ENCODE measurements around the gene EXPH5.

The EXPH5 gene

DNA sequence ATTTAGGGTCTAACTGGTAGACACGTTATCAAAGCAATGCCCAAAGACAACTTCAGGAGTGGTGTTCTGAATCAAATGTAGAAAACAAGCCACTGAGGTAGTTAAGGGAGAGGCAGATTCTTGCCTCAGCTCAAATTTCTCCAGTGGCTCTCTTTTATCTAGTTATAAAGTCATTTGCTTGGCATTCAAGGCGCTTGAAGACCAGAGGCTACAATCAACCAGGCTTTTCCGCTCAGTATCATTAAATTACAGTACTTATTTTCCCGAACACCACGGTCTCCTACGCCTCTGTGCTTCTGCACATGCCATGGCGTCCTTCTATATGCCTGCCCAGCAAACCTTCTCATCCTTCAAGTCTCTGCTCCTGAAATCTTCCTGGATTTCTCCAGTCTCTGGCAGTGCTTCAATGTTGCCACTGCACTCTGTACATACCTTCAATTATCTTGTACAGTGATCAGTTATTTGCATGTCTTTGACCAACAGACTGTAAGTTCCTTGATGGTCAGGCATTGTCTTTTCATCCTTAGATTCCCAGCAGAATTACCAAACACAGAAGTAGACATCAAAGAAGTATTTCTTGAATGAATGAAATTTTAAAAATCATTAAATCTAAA lies 96.8 kb downstream of the EXPH5 start:
- in situ Hi-C loops (cut with MboI; ENCODE audit: low pct_unique_long_range_greater_than_20kb, low sequenced_read_pairs): no loop called here
- DNase-seq: peak; percentile 8

DNA sequence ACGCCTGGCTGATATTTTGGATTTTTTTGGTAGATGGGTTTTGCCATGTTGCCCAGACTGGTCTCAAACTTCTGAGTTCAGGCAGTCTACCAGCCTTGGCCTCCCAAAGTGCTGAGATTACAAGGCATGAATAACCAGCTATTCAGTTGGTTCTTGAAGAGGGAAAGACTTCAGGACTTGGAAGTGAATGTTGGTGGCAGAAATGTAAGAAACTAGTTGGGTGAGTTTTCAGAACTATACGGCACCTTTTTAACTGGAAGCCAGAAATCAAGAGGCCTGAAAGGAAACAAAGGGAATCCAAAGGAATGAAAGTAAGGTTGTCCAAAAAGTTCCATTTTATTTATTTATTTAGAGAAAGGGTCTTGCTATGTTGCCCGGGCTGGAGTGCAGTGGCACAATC lies 98.2 kb downstream of the EXPH5 start:
- in situ Hi-C loops (cut with MboI; ENCODE audit: low pct_unique_long_range_greater_than_20kb, low sequenced_read_pairs): no loop called here
- DNase-seq: no peak

DNA sequence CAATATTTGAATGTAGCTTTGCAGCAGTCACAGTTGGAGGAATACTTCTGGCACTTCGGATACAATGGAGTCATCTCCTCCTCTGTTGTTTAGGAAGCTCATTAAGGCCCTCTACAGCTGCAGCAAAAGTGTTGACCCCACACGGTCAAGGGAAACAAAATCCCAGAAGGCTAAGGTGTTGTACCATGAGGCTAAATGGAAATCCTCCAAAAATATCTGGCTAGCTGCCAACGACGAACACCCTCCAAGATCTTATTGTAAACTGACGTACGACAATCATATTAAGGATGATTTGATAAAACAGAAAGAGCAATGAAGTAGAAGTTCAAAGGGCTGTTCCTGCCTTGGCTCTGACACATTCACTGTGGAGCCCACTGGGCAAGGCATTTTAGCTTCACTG lies 99.4 kb downstream of the EXPH5 start:
- in situ Hi-C loops (cut with MboI; ENCODE audit: low pct_unique_long_range_greater_than_20kb, low sequenced_read_pairs): no loop called here
- DNase-seq: no peak

DNA sequence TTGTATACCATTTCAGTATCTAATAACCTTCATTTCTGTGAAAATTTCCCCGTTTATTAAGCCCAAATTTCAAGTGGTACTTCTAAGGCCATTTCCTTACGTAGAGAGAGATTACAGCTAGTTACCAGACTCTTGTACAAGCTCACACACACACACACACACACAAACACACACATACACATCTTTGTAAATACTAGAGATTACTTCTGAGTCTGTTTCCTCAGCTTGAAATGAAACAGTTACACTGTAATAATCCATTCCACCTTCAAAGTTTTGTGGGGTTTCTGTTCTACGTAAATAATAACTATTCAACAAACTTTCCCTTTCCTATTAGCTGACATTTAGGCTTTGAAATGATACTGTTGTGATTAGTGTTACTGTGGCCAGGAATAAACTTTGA lies 101.6 kb downstream of the EXPH5 start:
- DNase-seq: no peak
- in situ Hi-C loops (cut with MboI; ENCODE audit: low pct_unique_long_range_greater_than_20kb, low sequenced_read_pairs): no loop called here

DNA sequence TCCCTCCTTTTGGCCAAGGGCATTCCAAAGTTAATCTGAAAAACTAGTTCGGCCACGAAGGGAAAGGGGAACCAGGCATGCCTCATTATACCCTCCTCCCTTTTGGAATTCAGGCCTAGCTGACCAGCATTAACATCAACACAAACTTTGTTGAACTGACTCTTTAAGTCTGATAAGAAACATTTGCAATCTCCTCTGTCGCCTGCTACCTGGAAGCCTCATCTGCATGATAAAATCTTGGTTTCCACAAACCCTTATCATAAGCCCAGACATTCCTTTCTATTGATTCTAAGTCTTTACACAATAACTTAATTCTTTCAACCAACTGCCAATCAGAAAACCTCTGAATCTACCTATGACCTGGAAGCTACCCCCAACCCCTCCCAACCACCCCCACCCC lies 106.7 kb downstream of the EXPH5 start:
- DNase-seq: no peak
- in situ Hi-C loops (cut with MboI; ENCODE audit: low pct_unique_long_range_greater_than_20kb, low sequenced_read_pairs): no loop called here

DNA sequence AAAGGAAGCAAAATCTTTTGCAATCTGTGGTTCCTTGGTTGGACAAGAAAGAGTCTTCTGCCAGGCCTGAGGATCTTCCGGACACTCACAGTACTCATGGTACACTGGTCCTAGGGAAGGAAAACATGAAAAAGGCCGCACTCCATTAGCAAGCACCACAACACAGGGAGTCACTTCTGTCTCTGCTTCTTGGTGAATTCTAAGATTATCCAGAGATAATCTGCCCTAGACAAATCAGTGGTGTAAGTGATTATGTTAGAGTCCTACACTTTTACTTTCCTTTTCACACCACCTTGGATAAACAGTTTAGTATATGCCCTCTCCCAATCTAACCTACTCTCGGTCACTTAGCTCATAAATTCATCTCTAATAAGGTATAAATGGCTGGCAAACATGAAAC lies 107.2 kb downstream of the EXPH5 start:
- in situ Hi-C loops (cut with MboI; ENCODE audit: low pct_unique_long_range_greater_than_20kb, low sequenced_read_pairs): no loop called here
- no peak for DNase-seq

DNA sequence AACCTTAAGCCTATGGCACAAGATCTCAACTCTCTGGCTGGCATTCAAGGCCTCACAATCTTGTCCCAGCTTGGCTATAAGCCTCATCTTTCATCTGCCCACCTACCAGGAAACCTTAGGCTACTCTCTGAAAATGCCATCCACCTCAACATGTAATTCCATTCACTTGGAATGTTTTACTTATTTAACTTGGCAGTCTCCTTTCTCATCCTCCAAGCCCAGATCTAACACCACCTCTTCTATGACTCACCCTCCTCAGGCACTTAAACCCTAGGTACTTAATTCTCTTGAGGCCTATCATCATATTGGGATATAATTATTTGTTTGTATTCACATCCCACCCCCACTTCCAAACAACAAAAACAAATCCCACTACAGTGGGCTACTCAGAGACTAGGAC lies 110.4 kb downstream of the EXPH5 start:
- DNase-seq: no peak
- in situ Hi-C loops (cut with MboI; ENCODE audit: low pct_unique_long_range_greater_than_20kb, low sequenced_read_pairs): no loop called here

DNA sequence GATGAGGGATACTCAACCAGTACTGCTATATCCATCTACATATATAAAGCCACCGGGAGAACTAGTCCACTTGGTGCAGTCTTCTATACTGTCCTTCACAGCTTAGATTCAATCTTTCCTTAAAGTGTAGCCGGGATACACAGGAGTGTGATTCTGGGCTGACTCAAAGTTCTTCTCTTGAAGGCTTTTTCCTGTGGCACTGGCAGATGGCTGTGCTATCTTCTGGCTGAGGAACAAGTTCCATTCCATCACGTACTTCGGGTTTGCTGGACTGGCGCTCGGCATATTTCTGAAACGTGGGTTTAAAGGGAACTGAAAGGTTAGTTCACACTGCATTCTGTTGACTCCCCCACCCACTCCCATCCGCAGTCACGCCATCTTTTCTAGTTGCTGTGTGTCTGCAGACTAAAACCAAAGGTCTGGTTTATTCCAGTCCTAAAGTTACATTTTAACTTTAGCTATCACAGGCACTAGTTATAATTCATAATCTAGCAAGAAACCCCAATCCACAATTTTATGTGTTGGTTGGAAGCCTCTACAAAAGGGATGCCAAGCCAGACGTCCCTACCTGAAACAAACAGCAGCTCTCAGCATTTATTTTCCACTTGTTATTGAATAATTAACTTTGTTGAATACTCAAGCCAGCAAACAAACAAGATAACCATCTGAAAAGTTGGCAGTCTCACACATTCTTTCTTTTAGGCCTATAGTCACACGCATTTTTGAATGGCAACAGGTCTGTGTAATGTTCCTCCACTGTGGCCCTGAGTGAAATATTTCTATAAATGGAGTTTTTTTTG lies 118.7 kb downstream of the EXPH5 start:
- in situ Hi-C loops (cut with MboI; ENCODE audit: low pct_unique_long_range_greater_than_20kb, low sequenced_read_pairs): no loop called here
- DNase-seq: no peak

DNA sequence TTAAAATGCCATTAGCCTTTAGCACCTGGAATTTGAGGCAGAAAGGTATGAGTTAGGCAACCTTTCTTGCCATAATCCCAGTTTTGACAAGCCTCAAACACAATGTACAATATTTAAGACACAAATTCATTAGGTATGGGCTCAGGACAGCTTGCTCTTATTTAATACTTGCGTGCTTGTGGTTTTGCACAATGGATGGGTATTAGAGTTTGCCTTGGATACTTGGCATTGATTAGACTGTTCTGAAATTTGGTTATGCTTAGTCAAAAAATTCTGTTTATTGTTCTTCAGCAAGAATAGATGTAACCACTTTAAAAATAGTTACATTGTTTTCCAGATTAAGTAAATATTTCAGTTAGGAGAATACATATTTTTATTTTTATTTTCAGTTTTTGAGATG lies 120.9 kb downstream of the EXPH5 start:
- in situ Hi-C loops (cut with MboI; ENCODE audit: low pct_unique_long_range_greater_than_20kb, low sequenced_read_pairs): no loop called here
- DNase-seq: no peak

DNA sequence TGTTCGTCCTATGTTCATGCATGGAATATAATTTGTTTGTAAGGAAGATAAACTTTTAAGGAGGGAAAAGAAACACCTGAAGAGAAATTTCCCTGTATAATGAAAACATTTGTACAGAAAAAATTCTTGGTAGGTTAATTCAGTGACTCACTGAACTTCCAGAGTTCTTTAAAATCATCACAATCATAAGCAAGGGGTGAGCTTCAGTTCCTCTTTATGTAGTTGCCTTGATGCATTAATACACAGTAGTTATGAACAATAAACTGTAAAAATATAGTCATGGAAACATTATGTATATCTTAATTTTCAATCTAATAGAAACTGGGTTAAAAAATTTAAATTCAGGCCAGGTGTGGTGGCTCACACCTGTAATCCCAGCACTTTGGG lies 125.1 kb downstream of the EXPH5 start:
- in situ Hi-C loops (cut with MboI; ENCODE audit: low pct_unique_long_range_greater_than_20kb, low sequenced_read_pairs): no loop called here
- no peak for DNase-seq

DNA sequence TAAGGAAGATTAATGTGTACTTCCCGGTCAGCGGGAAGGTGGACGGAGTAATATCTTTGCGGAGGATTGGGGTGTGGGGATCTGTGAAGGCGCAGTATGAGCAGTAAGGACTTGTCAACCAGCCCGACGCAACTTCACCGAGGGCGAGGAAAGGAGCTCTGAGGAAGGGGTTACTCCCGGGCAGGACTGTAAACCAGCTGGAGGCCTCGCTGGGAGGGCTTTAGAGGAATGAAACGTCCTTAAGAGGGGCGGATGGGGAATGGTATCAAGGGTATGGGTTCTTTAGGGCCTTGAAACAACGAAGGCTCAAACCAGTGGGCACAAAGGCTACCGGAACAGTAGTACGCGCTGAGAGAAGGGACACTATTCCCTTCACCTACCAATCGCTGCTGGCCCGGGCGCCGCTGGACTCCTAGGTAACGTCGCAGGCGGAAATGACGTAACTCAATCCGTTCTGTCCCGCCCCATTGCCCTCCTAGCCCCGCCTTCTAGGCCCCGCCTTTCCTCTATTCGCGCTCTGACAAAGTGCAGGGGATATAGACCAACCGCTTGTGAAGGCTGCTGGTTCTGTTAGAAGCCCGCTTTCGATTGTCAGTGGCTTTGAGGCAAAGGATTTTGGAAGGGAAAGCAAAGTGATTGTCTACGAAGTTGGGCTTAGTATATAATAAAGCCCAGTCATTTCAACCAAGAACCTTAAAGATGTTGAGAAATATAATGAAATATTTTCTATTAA lies 126.3 kb downstream of the EXPH5 start, which contains the start of gene C11orf65:
Gene C11orf65, minus strand, starts transcription at position 439 of the 733 bp plus-strand sequence. CDS start 5,970 bp downstream, outside the sequence.
- in situ Hi-C loops (cut with MboI; ENCODE audit: low pct_unique_long_range_greater_than_20kb, low sequenced_read_pairs): no loop called here
- peak; percentile 98 for DNase-seq

DNA sequence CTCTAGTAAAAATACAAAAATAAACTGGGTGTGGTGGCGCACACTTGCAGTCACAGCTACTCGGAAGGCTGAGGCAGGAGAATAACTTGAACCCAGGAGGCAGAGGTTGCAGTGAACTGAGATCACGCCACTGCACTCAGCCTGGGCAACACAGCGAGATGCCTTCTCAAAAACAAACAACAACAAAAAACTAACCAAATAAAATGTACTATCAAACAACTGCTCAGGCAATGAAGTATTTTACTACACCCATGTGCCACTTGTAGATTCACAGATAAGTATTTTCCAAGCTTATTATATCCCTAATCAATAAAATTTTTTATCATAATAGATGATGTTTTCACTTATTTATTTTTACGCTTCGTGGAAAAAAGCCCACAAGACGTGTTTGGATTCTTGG lies 127.2 kb downstream of the EXPH5 start:
- peak; percentile 12 for DNase-seq
- in situ Hi-C loops (cut with MboI; ENCODE audit: low pct_unique_long_range_greater_than_20kb, low sequenced_read_pairs): no loop called here
